T-helper 17 cell (primary cell): ENCODE data around the gene SSU72. TPM values are rescaled to one million over a fixed set of nuclear protein-coding genes. Genes with fewer than 3 reads are reported as not detected.
"Not testable (repeated sequence)": the region's sequence is repeated elsewhere in the genome, so short reads cannot be mapped to it uniquely, and the experiment has no call there.

Experiments
- ATAC-seq: fragments of 150-1000 bp; cut with Tn5 transposase; 2 replicates; pipeline ENCODE4 v1.10.0; 2021; ENCODE audit warnings: mild to moderate bottlenecking, moderate library complexity
- DNase-seq, 3 donors: peaks; one replicate each; pipeline versions ENCODE4 v3.0.0 to v3.0.0-alpha.2; 2020 to 2021
- H3K9me3 ChIP-seq: one replicate; pipeline ENCODE4 v1.7.0; 2013; ENCODE audit warnings: low read length, mild to moderate bottlenecking; ENCODE audit not compliant: control insufficient read depth, poor library complexity, severe bottlenecking
- H3K27ac Mint-ChIP-seq: one replicate; pipeline ENCODE4 v1.8.0; 2022; ENCODE audit warnings: mild to moderate bottlenecking, moderate library complexity, mixed read lengths
- H3K27me3 Mint-ChIP-seq: one replicate; pipeline ENCODE4 v1.8.0; 2022; ENCODE audit warnings: mixed read lengths
- H3K36me3 Mint-ChIP-seq: one replicate; pipeline ENCODE4 v1.8.0; 2022; ENCODE audit warnings: low read depth, mixed read lengths
- H3K4me1 Mint-ChIP-seq: one replicate; pipeline ENCODE4 v1.8.0; 2022; ENCODE audit warnings: mild to moderate bottlenecking, mixed read lengths
- H3K4me3 Mint-ChIP-seq: one replicate; pipeline ENCODE4 v1.8.0; 2022; ENCODE audit warnings: mild to moderate bottlenecking, moderate library complexity, mixed read lengths
- total RNA-seq, 4 donors: library from RNA in 2 of 4; stranded (reverse) in 2 of 4; gene quantifications; one replicate each; pipeline ENCODE4 v1.2.3 and lab custom pipeline; 2022 to 2026

Gene SSU72
- total RNA-seq, 2 donors from 2014 or later = 99.3 to 103 TPM

GRCh38 chr1:1569341-1569740, 5.3 kb downstream of the SSU72 start:
- H3K27ac Mint-ChIP-seq = peak overlapping the region; percentile 77
- H3K27me3 Mint-ChIP-seq = no peaks in the 10 kb centered on the region
- peaks cover 8% of the 10 kb centered on the region for H3K36me3 Mint-ChIP-seq
- DNase-seq (no peak), ATAC-seq (no peak)
- peaks cover 29% of the 10 kb centered on the region for H3K4me1 Mint-ChIP-seq
- no peaks in the 10 kb centered on the region for H3K9me3 ChIP-seq
- no peak overlapping the region for H3K4me3 Mint-ChIP-seq

- ATAC-seq (no peak), DNase-seq (no peak)
- peak overlapping the region; percentile 77 for H3K27ac Mint-ChIP-seq
- H3K4me1 Mint-ChIP-seq = peaks cover 31% of the 10 kb centered on the region
- H3K4me3 Mint-ChIP-seq = no peak overlapping the region
- H3K27me3 Mint-ChIP-seq = no peaks in the 10 kb centered on the region
- peaks cover 8% of the 10 kb centered on the region for H3K36me3 Mint-ChIP-seq
- H3K9me3 ChIP-seq = no peaks in the 10 kb centered on the region
These were observed 6.8 kb downstream of the SSU72 start for GRCh38 chr1:1567891-1568291.

GRCh38 chr1:1567152-1567875, 7.3 kb downstream of the SSU72 start:
- Mint-ChIP-seq H3K27me3 (no peaks in the 10 kb centered on the region), H3K27ac (no peak overlapping the region), H3K4me3 (no peak overlapping the region), H3K4me1 (peaks cover 31% of the 10 kb centered on the region), H3K36me3 (peaks cover 8% of the 10 kb centered on the region)
- no peaks in the 10 kb centered on the region for H3K9me3 ChIP-seq
- ATAC-seq (no peak), DNase-seq (no peak)

GRCh38 chr1:1565340-1565739, 9.3 kb downstream of the SSU72 start:
- no peak overlapping the region for H3K4me3 Mint-ChIP-seq
- H3K36me3 Mint-ChIP-seq = peaks cover 8% of the 10 kb centered on the region
- ATAC-seq = no peak
- no peaks in the 10 kb centered on the region for H3K9me3 ChIP-seq
- peaks cover 26% of the 10 kb centered on the region for H3K4me1 Mint-ChIP-seq
- H3K27ac Mint-ChIP-seq = peak overlapping the region; percentile 56
- no peaks in the 10 kb centered on the region for H3K27me3 Mint-ChIP-seq
- DNase-seq = no peak

- no peak for ATAC-seq
- no peaks in the 10 kb centered on the region for H3K27me3 Mint-ChIP-seq
- no peaks in the 10 kb centered on the region for H3K9me3 ChIP-seq
- peaks cover 18% of the 10 kb centered on the region for H3K4me1 Mint-ChIP-seq
- H3K27ac Mint-ChIP-seq = peak overlapping the region; percentile 56
- peaks cover 6% of the 10 kb centered on the region for H3K36me3 Mint-ChIP-seq
- H3K4me3 Mint-ChIP-seq = no peak overlapping the region
- DNase-seq = no peak
These were observed 10.4 kb downstream of the SSU72 start for GRCh38 chr1:1564268-1564667.

GRCh38 chr1:1563688-1564087, 11.0 kb downstream of the SSU72 start:
- Mint-ChIP-seq H3K27ac (peak overlapping the region; percentile 82), H3K4me3 (no peak overlapping the region), H3K27me3 (no peaks in the 10 kb centered on the region), H3K4me1 (peaks cover 21% of the 10 kb centered on the region), H3K36me3 (peaks cover 6% of the 10 kb centered on the region)
- no peaks in the 10 kb centered on the region for H3K9me3 ChIP-seq
- no peak for ATAC-seq
- DNase-seq = no peak

- DNase-seq (no peak), ATAC-seq (no peak)
- H3K4me1 Mint-ChIP-seq = peaks cover 25% of the 10 kb centered on the region
- H3K4me3 Mint-ChIP-seq = peak overlapping the region; percentile 31
- peaks cover 6% of the 10 kb centered on the region for H3K36me3 Mint-ChIP-seq
- H3K9me3 ChIP-seq = no peaks in the 10 kb centered on the region
- H3K27me3 Mint-ChIP-seq = no peaks in the 10 kb centered on the region
- H3K27ac Mint-ChIP-seq = peak overlapping the region; percentile 82
These were observed 12.0 kb downstream of the SSU72 start for GRCh38 chr1:1562556-1563195.

- Mint-ChIP-seq H3K27me3 (no peaks in the 10 kb centered on the region), H3K27ac (peak overlapping the region; percentile 82), H3K36me3 (peaks cover 6% of the 10 kb centered on the region), H3K4me3 (peak overlapping the region; percentile 31), H3K4me1 (peaks cover 18% of the 10 kb centered on the region)
- DNase-seq (no peak), ATAC-seq (no peak)
- no peaks in the 10 kb centered on the region for H3K9me3 ChIP-seq
These were observed 12.7 kb downstream of the SSU72 start for GRCh38 chr1:1561801-1562470.

- Mint-ChIP-seq H3K27ac (peak overlapping the region; percentile 16), H3K27me3 (no peaks in the 10 kb centered on the region)
These were observed 14.5 kb downstream of the SSU72 start for GRCh38 chr1:1560178-1560577.

GRCh38 chr1:1559066-1559465, 15.6 kb downstream of the SSU72 start:
- Mint-ChIP-seq H3K4me3 (peak overlapping the region; percentile 66), H3K27ac (no peak overlapping the region), H3K27me3 (no peaks in the 10 kb centered on the region), H3K4me1 (peaks cover 10% of the 10 kb centered on the region), H3K36me3 (peaks cover 4% of the 10 kb centered on the region)
- no peaks in the 10 kb centered on the region for H3K9me3 ChIP-seq
- ATAC-seq = no peak
- DNase-seq = no peak

More at GRCh38 chr1:1560178-1560577, 14.5 kb downstream of the SSU72 start:
- peak overlapping the region; percentile 41 for H3K4me3 Mint-ChIP-seq
- DNase-seq = no peak
- ATAC-seq = no peak
- H3K36me3 Mint-ChIP-seq = peaks cover 6% of the 10 kb centered on the region
- H3K9me3 ChIP-seq = no peaks in the 10 kb centered on the region
- H3K4me1 Mint-ChIP-seq = peaks cover 17% of the 10 kb centered on the region

- Mint-ChIP-seq H3K4me1 (peaks cover 9% of the 10 kb centered on the region), H3K36me3 (peaks cover 2% of the 10 kb centered on the region), H3K4me3 (peak overlapping the region; percentile 66), H3K27ac (no peak overlapping the region), H3K27me3 (no peaks in the 10 kb centered on the region)
- ATAC-seq (no peak), DNase-seq (no peak)
- H3K9me3 ChIP-seq = no peaks in the 10 kb centered on the region
These were observed 16.1 kb downstream of the SSU72 start for GRCh38 chr1:1558591-1558990.

- not testable (repeated sequence) for H3K36me3 Mint-ChIP-seq, H3K9me3 ChIP-seq, H3K4me1 Mint-ChIP-seq, H3K27me3 Mint-ChIP-seq, DNase-seq, ATAC-seq, H3K4me3 Mint-ChIP-seq
- H3K27ac Mint-ChIP-seq = peak overlapping the region; percentile 2
These were observed 17.0 kb downstream of the SSU72 start for GRCh38 chr1:1557688-1558087.

GRCh38 chr1:1556961-1557360, 17.7 kb downstream of the SSU72 start:
- not testable (repeated sequence) for H3K36me3 Mint-ChIP-seq, H3K27me3 Mint-ChIP-seq, ATAC-seq, H3K4me3 Mint-ChIP-seq, H3K27ac Mint-ChIP-seq, DNase-seq, H3K9me3 ChIP-seq, H3K4me1 Mint-ChIP-seq
